ENCODE data around the gene CCDC43. TPM values are rescaled to one million over a fixed set of nuclear protein-coding genes. Genes with fewer than 3 reads are reported as not detected.
"Not testable (repeated sequence)": the region's sequence is repeated elsewhere in the genome, so short reads cannot be mapped to it uniquely, and the experiment has no call there.

CCDC43 gene
- total and polyA plus RNA-seq, 4 experiments from 2014 or later = 10.7 to 18.8 (median 16.0) TPM

DNA sequence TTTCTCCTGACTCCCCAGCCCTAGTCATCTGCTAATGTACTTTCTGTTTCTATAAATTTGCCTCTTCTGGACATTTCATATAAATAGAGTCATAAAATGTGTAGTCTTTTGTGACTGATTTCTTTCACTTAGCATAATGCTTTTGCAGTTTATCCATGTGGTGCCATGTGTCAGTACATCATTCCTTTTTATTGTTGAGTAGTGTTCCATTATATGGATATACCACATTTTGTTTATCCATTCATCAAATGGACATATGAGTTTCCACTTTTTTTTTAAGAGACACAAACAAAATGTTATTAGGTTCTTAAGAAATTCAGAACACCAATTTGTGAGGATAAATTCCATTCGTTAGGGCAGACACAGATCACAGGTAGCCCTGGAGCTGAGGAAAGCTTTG, 29.9 kb upstream of the CCDC43 start:
- Mint-ChIP-seq H3K9me3 (no peaks in the 10 kb centered on the region), H3K27me3 (no peaks in the 10 kb centered on the region), H3K4me1 (peaks cover 0 to 2% (median 0%) of the 10 kb centered on the region in 4 donors), H3K4me3 (no peak overlapping the region), H3K27ac (no peak overlapping the region), H3K36me3 (peaks cover 0 to 2% of the 10 kb centered on the region in 2 donors)
- intact Hi-C loops (cut with micrococcal nuclease) = no loop called here
- H3K4me3 ChIP-seq (ENCODE audit: low read length in 2 of 2) = no peak overlapping the region
- ChIA-PET CTCF (ENCODE audit: partially characterized antibody) (no interaction called here), POLR2A (ENCODE audit: partially characterized antibody) (no interaction called here)
- H3K4me1 ChIP-seq (ENCODE audit: insufficient read depth, low read length) = no peaks in the 10 kb centered on the region
- no peaks in the 10 kb centered on the region for H3K9me3 ChIP-seq (ENCODE audit: control insufficient read depth in 1 of 2, low read length in 2 of 2)
- no peak for DNase-seq
- H3K27me3 ChIP-seq (ENCODE audit: insufficient read depth, low read length) = no peaks in the 10 kb centered on the region
- H3K27ac ChIP-seq (ENCODE audit: low read depth, low read length) = no peak overlapping the region
- no peaks in the 10 kb centered on the region for H3K36me3 ChIP-seq (ENCODE audit: insufficient read depth, low read length)

DNA sequence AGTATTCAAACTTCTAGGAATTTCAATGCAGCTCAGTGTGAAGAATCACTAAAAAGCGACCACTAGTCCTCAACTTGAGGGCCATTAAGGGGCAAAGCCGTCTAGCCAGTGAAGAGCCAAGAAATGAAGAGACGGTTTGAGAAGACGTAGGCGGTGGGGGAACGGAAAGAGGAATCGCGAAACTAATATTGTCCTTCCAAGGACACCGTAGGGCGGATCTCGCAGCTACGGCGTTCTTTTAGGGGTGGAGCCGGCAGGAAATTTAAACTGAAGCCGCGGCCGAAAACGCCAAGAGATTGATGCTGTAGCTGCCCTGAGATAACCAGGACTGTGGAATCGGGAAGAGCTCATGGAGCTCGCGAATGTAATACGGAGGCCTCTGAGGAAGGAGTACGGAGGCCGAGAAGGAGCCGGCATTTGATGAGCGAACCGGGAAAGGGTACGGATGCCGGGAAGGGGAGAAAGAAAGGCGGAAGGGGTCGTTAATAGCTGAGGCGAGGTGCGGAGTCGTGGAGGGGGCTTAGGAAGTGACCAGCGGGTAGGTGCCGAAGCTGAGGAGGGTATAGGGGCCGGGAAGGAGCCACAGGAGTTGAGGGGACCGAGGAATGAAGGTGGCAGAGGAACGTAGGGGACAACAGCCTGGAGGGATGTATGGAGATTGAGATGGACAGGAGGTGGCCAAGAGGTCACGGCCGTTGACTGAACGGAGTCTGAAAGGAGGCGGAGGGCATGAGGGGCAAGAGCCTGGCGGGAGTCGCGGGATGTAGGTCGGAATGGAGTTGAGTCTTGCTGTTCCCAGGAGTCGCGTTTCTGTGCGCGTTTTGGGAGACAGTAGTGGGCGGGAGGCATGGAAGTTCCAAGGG, 19.1 kb upstream of the CCDC43 start, which contains the start of gene DBF4B:
DBF4B (plus strand) TSS at position 265 of the 863 bp plus-strand sequence; CDS start at position 421, 156 bp downstream.
- H3K27me3 Mint-ChIP-seq = peaks cover 4% of the 10 kb centered on the region in 2 donors
- DNase-seq = peak; percentile 86 to 88 (median 86)
- H3K27ac ChIP-seq (ENCODE audit: low read depth, low read length) = peak within 1 kb of the TSS; percentile 57
- H3K36me3 Mint-ChIP-seq = no peaks in the 10 kb centered on the region
- intact Hi-C loops (cut with micrococcal nuclease) = loop anchor here (1.0 kb wide), 1 partner anchor 19 kb away; the partner anchor contains the start of gene CCDC43
- H3K9me3 ChIP-seq (ENCODE audit: control insufficient read depth in 1 of 2, low read length in 2 of 2) = no peaks in the 10 kb centered on the region
- peaks cover 16% of the 10 kb centered on the region for H3K4me1 ChIP-seq (ENCODE audit: insufficient read depth, low read length)
- H3K4me1 Mint-ChIP-seq = peaks cover 0 to 3% (median 2%) of the 10 kb centered on the region in 4 donors
- H3K4me3 ChIP-seq (ENCODE audit: low read length in 2 of 2) = peak within 1 kb of the TSS; percentile 69 to 76
- ChIA-PET CTCF (ENCODE audit: partially characterized antibody) (interaction anchor here (0.9 to 1.2 kb wide), 3 partner anchors 18 to 26 kb away, joined by 3 to 8 read pairs (median 3); partner anchors contain the start of gene CCDC43), POLR2A (ENCODE audit: partially characterized antibody) (interaction anchor here (0.6 to 3.1 kb wide), 6 partner anchors 9 to 205 kb away, joined by 3 to 42 read pairs (median 3); partner anchors contain the start of genes CCDC43, EFTUD2 and GPATCH8)
- H3K36me3 ChIP-seq (ENCODE audit: insufficient read depth, low read length) = no peaks in the 10 kb centered on the region
- H3K27ac Mint-ChIP-seq = peak within 1 kb of the TSS in 2 of 7 donors; percentile 36
- H3K9me3 Mint-ChIP-seq = no peaks in the 10 kb centered on the region
- no peaks in the 10 kb centered on the region for H3K27me3 ChIP-seq (ENCODE audit: insufficient read depth, low read length)
- H3K4me3 Mint-ChIP-seq = no peak within 1 kb of the TSS

GRCh38 chr17:44707755-44708400, 18.3 kb upstream of the CCDC43 start:
- intact Hi-C loops (cut with micrococcal nuclease) = loop anchor here (1.0 kb wide), 1 partner anchor 19 kb away; the partner anchor contains the start of gene CCDC43
- no peaks in the 10 kb centered on the region for H3K9me3 ChIP-seq (ENCODE audit: control insufficient read depth in 1 of 2, low read length in 2 of 2)
- peak overlapping the region; percentile 69 to 76 for H3K4me3 ChIP-seq (ENCODE audit: low read length in 2 of 2)
- H3K27ac Mint-ChIP-seq = no peak overlapping the region
- H3K4me1 Mint-ChIP-seq = peaks cover 0 to 3% (median 2%) of the 10 kb centered on the region in 4 donors
- peaks cover 16% of the 10 kb centered on the region for H3K4me1 ChIP-seq (ENCODE audit: insufficient read depth, low read length)
- no peaks in the 10 kb centered on the region for H3K36me3 Mint-ChIP-seq
- H3K27me3 ChIP-seq (ENCODE audit: insufficient read depth, low read length) = no peaks in the 10 kb centered on the region
- ChIA-PET CTCF (ENCODE audit: partially characterized antibody) (interaction anchor here (0.5 to 1.8 kb wide), 5 partner anchors 17 to 169 kb away, joined by 3 to 8 read pairs (median 4); partner anchors contain the start of gene CCDC43), POLR2A (ENCODE audit: partially characterized antibody) (interaction anchor here (0.6 to 3.1 kb wide), 5 partner anchors 13 to 205 kb away, joined by 3 to 42 read pairs (median 3); partner anchors contain the start of genes CCDC43, EFTUD2 and GPATCH8)
- H3K9me3 Mint-ChIP-seq = no peaks in the 10 kb centered on the region
- peak overlapping the region; percentile 57 for H3K27ac ChIP-seq (ENCODE audit: low read depth, low read length)
- H3K36me3 ChIP-seq (ENCODE audit: insufficient read depth, low read length) = no peaks in the 10 kb centered on the region
- no peak overlapping the region for H3K4me3 Mint-ChIP-seq
- H3K27me3 Mint-ChIP-seq = peaks cover 4% of the 10 kb centered on the region in 2 donors
- DNase-seq = no peak

- H3K36me3 ChIP-seq (ENCODE audit: insufficient read depth, low read length); H3K27me3 ChIP-seq (ENCODE audit: insufficient read depth, low read length); H3K9me3 Mint-ChIP-seq; H3K4me1 Mint-ChIP-seq; DNase-seq; intact Hi-C loops (cut with micrococcal nuclease); H3K27ac ChIP-seq (ENCODE audit: low read depth, low read length); H3K27me3 Mint-ChIP-seq; H3K9me3 ChIP-seq (ENCODE audit: control insufficient read depth in 1 of 2, low read length in 2 of 2); POLR2A ChIA-PET (ENCODE audit: partially characterized antibody); H3K27ac Mint-ChIP-seq; H3K36me3 Mint-ChIP-seq; H3K4me3 ChIP-seq (ENCODE audit: low read length in 2 of 2); H3K4me3 Mint-ChIP-seq; H3K4me1 ChIP-seq (ENCODE audit: insufficient read depth, low read length): not testable (repeated sequence)
- CTCF ChIA-PET (ENCODE audit: partially characterized antibody) = interaction anchor here (1.2 kb wide), 1 partner anchor 9 kb away, joined by 3 read pairs; no protein-coding TSS in a partner anchor
Observed at GRCh38 chr17:44700288-44700687, 10.7 kb upstream of the CCDC43 start.

- no peaks in the 10 kb centered on the region for H3K27me3 Mint-ChIP-seq
- peaks cover 0 to 6% of the 10 kb centered on the region in 2 donors for H3K36me3 Mint-ChIP-seq
- Histone ChIP-seq H3K4me3 (ENCODE audit: low read length in 2 of 2) (no peak overlapping the region), H3K27me3 (ENCODE audit: insufficient read depth, low read length) (no peaks in the 10 kb centered on the region), H3K36me3 (ENCODE audit: insufficient read depth, low read length) (no peaks in the 10 kb centered on the region), H3K4me1 (ENCODE audit: insufficient read depth, low read length) (peaks cover 12% of the 10 kb centered on the region), H3K9me3 (ENCODE audit: control insufficient read depth in 1 of 2, low read length in 2 of 2) (no peaks in the 10 kb centered on the region), H3K27ac (ENCODE audit: low read depth, low read length) (no peak overlapping the region)
- intact Hi-C loops (cut with micrococcal nuclease) = no loop called here
- H3K9me3 Mint-ChIP-seq = peaks cover 0 to 2% (median 0%) of the 10 kb centered on the region in 8 donors
- POLR2A ChIA-PET (ENCODE audit: partially characterized antibody) = interaction anchor here (0.7 kb wide), 1 partner anchor 17 kb away, joined by 3 read pairs; no protein-coding TSS in a partner anchor
- CTCF ChIA-PET (ENCODE audit: partially characterized antibody) = no interaction called here
- no peak for DNase-seq
- H3K4me1 Mint-ChIP-seq = peaks cover 9 to 25% (median 15%) of the 10 kb centered on the region in 4 donors
- no peak overlapping the region for H3K27ac Mint-ChIP-seq
- no peak overlapping the region for H3K4me3 Mint-ChIP-seq
Observed at GRCh38 chr17:44693609-44694008, 4.0 kb upstream of the CCDC43 start.

DNA sequence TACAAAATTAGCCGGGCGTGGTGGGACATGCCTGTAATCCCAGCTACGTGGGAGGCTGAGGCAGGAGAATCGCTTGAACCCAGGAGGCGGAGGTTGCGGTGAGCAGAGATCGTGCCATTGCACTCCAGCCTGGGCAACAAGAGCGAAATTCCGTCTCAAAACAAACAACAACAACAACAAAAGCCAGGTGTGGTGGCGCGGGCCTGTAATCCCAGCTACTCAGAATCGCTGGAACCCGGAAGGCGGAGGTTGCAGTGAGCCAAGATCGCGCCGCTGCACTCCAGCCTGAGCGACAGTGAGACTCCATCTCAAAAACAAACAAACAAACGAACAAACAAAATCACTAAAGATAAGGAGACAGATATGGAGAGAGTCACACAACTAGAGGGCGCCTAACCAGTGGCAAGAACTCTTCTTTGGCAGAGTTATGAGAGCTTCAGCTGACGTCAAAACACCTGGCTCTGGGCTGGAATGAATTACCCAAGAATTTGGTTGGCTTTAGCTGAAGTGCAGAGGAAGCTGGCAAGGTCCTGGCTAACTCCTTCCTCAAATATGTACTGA, 1.2 kb upstream of the CCDC43 start:
- peaks cover 4 to 12% of the 10 kb centered on the region in 2 donors for H3K36me3 Mint-ChIP-seq
- DNase-seq; H3K9me3 ChIP-seq (ENCODE audit: control insufficient read depth in 1 of 2, low read length in 2 of 2); H3K27me3 Mint-ChIP-seq; H3K9me3 Mint-ChIP-seq; H3K4me3 ChIP-seq (ENCODE audit: low read length in 2 of 2); H3K36me3 ChIP-seq (ENCODE audit: insufficient read depth, low read length); intact Hi-C loops (cut with micrococcal nuclease); H3K27me3 ChIP-seq (ENCODE audit: insufficient read depth, low read length); H3K27ac ChIP-seq (ENCODE audit: low read depth, low read length): not testable (repeated sequence)
- peaks cover 16 to 39% (median 22%) of the 10 kb centered on the region in 4 donors for H3K4me1 Mint-ChIP-seq
- POLR2A ChIA-PET (ENCODE audit: partially characterized antibody) = interaction anchor here (0.6 to 4.9 kb wide), 3 partner anchors 17 to 209 kb away, joined by 3 to 42 read pairs (median 3); partner anchors contain the start of genes DBF4B and EFTUD2
- peak overlapping the region in 5 of 7 donors; percentile 60 to 98 (median 78) for H3K27ac Mint-ChIP-seq
- H3K4me3 Mint-ChIP-seq = peak overlapping the region in 6 of 8 donors; percentile 22 to 96 (median 63)
- H3K4me1 ChIP-seq (ENCODE audit: insufficient read depth, low read length) = peaks cover 17% of the 10 kb centered on the region
- CTCF ChIA-PET (ENCODE audit: partially characterized antibody) = interaction anchor here (0.7 to 2.2 kb wide), 6 partner anchors 9 to 45 kb away, joined by 3 to 8 read pairs (median 4); partner anchors contain the start of gene DBF4B
